Stimulated activated CD8-positive, alpha-beta memory T cell treated with anti-CD3 and anti-CD28 coated beads, Interleukin-7, amount 100 ng/mL, for 24 hours (primary cell): ENCODE data around the gene SNAP29.
"Not testable (repeated sequence)": the region's sequence is repeated elsewhere in the genome, so short reads cannot be mapped to it uniquely, and the experiment has no call there.

Source experiments
- DNase-seq: peaks from one replicate; pipeline ENCODE4 v3.0.0-alpha.2; 2020; ENCODE audit warnings: low read depth

Gene SNAP29

GRCh38 chr22:20867179-20868024 is 8.6 kb downstream of the SNAP29 start:
- no peak for DNase-seq

- DNase-seq = no peak
These were observed 9.5 kb downstream of the SNAP29 start for GRCh38 chr22:20868025-20868962.

GRCh38 chr22:20869234-20869633 is 10.4 kb downstream of the SNAP29 start:
- DNase-seq = no peak

- DNase-seq = no peak
These were observed 14.4 kb downstream of the SNAP29 start for GRCh38 chr22:20873214-20873613.

GRCh38 chr22:20875296-20875695 is 16.5 kb downstream of the SNAP29 start:
- DNase-seq = no peak

GRCh38 chr22:20877715-20878114 is 18.9 kb downstream of the SNAP29 start:
- no peak for DNase-seq

GRCh38 chr22:20881231-20881630 is 22.4 kb downstream of the SNAP29 start:
- DNase-seq = no peak

- no peak for DNase-seq
These were observed 23.3 kb downstream of the SNAP29 start for GRCh38 chr22:20881869-20882815.

- no peak for DNase-seq
These were observed 24.0 kb downstream of the SNAP29 start for GRCh38 chr22:20882855-20883254.

GRCh38 chr22:20884454-20884853 is 25.6 kb downstream of the SNAP29 start:
- DNase-seq = no peak

- no peak for DNase-seq
These were observed 26.3 kb downstream of the SNAP29 start for GRCh38 chr22:20885017-20885556.

- peak; percentile 5 for DNase-seq
These were observed 26.9 kb downstream of the SNAP29 start for GRCh38 chr22:20885557-20886323.

- no peak for DNase-seq
These were observed 28.6 kb downstream of the SNAP29 start for GRCh38 chr22:20887375-20887774.

- no peak for DNase-seq
These were observed 30.4 kb downstream of the SNAP29 start for GRCh38 chr22:20889025-20889704.

GRCh38 chr22:20889904-20890540 is 31.2 kb downstream of the SNAP29 start:
- no peak for DNase-seq

- no peak for DNase-seq
These were observed 32.2 kb downstream of the SNAP29 start for GRCh38 chr22:20890975-20891374.

- not testable (repeated sequence) for DNase-seq
These were observed 38.9 kb downstream of the SNAP29 start for GRCh38 chr22:20897737-20898136.

GRCh38 chr22:20899827-20900423 is 41.1 kb downstream of the SNAP29 start:
- no peak for DNase-seq
